ENCODE results near the gene SLC25A28.
"Not testable (repeated sequence)": the region's sequence is repeated elsewhere in the genome, so short reads cannot be mapped to it uniquely, and the experiment has no call there.

SLC25A28 gene

DNA sequence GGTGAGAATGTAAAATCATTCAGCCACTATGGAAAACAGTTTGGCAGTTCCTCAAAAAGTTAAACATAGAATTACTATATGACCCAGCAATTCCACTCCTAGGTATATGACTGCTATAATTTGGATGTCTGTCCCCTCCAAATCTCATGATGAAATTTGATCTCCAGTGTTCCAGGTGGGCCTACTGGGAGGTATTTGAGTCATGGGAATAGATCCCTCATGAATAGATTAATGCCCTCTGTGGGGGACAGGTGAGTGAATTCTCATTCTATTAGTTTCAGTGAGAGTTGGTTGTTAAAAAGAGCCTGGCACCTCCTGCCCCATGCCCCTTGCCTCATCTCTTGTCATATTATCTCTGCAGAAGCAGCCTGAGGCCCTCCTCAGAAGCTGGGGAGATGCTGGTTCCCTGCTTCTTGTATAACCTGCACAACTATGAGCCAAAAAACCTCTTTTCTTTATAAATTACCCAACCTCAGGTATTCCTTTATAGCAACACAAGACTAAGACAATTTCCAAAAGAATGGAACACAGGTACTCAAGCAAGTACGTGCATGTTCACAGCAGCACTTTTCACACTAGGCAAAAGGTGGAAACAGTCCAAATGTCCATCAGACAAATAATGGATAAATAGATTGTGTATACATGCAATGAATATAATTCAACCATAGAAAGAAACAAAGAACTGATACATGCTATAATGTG lies 8.8 kb upstream of the SLC25A28 start:
- DNase-seq: no peak

DNA sequence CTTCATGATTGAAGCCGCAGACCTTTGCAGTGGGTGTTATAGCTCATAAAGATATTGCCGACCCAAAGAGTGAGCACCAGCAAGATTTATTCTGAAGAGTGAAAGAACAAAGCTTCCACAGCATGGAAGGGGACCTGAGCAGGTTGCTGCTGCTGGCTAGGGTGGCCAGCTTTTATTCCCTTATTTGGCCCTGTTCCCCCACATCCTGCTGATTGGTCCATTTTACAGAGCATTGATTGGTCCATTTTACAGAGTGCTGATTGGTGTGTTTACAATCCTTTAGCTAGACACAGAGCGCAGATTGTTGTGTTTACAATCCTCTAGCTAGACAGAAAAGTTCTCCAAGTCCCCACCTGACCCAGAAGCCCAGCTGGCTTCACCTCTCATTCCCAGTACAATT lies 4.9 kb upstream of the SLC25A28 start:
- DNase-seq: not testable (repeated sequence)

DNA sequence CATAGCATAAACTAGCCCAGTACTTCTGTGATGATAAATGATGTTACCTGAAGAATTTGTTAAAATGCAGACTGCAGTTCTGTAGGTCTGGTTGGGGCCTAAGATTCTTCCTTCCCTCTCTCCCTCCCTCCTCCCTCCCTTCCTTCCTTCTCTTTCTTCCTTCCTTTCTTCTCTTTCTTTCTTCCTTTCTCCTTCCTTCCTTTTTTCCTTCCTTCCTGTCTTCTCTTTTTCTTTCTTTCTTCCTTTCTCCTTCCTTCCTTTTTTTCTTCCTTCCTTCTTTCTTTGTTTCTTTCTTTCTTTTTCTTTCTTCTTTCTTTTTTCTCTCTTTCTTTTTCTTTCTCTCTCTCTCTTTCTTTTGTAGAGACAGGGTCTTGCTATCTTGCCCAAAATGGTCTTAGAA lies 3.7 kb upstream of the SLC25A28 start:
- DNase-seq: no peak

DNA sequence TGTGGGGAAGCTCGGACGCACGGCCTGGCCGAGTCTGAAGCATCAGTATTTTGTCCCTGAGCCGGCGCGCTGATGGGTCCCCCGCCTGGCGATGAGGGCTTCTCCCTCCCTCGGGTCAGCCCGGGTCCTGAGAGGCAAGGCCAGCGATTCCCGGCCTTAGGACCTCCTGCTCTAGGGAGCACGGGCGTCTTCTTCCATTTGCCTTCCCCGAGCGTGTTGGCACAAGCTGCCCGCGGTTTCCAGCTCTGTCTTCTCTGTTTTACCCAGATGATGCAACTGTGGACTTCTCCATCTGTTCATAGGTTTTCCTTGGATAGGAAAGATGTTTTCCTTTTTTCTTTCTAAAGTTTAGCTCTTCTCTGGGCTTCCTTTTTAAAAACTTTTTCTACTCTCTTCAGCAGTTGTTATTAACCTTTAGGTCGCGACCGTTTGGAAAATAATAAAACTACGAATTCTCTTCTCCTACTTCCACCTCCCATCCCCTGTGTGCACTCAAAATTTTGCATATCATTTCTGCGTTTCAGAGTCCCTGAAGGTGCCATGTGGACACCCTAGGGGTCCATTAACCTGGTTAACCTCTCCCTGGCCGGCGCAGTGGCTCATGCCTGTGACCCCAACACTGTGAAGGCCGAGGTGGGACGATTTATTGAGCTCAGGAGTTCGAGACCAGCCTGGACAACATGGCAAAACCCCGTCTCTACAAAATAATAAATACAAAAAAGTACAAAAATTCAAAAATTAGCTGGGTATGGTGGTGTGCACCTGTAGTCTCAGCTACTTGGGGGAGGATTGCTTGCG lies 1.4 kb upstream of the SLC25A28 start:
- DNase-seq: no peak

DNA sequence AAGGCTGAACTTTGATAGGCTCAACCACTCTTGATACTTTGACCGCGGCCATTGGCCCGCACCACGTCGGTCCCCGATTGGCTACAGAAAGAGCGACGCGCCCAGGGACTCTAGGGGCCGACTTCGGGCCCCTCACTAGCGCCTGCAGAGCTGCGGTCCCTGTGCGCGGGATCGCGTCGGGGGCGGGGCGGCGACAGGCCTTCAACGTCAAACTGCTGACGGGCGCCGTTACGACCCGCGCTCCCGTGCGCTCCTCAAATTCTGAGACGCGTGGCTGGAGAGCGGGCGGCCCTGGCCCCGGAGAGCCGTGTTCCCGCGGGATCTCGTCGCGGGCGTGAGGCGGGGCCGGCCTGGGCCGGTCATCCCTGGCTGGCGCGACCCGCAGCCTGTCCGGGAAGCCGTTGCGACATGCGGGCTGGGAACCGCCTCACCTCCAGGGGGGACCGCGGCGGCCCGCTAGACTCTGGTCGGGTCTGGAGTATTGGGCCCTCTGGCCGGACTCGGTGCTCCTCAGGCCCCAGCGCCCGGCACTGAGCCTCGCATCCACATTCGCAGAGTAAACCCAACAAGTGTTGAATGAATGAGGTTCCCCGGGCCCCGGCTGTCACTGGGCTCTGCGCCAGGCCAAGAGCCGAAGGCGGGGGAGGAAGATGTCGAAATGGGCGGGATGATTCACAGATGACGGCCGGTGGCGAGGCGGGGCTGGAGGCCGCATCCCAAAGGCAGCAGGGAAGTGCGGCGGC lies 643 bp upstream of the SLC25A28 start:
- DNase-seq: peak; percentile 35

DNA sequence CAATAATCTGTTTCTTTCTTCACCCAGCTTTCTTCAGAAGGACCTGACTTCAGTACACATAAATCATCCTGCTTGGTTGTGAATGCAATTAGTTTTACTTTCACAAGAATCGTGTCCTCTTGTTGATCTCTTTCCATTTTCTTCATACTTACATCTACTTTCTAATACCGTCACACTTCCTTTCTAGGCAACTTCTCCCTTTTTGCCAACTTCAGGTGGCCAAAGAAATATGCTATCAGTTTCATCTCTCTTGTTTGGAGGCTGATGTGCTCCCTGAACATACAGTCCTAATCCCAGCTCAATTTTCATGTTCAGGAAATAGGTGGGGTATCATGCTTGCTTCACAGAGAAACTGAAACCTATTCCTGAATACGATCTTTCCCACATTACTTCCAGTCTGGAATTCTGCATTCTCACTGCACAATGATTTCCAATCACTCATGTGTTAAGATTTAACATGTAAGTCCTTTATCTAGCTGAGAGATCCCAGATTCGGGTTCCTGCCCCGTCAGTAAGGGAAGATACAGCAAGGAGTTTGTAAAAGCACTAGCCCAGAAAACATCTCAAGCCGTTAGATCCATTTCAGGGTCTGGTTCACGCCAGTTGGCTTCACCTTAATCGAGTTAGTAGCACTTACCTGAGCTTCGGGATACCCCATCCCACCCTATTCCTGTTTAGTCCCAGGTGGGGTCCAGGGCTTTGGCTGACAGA lies 994 bp downstream of the SLC25A28 start:
- no peak for DNase-seq

DNA sequence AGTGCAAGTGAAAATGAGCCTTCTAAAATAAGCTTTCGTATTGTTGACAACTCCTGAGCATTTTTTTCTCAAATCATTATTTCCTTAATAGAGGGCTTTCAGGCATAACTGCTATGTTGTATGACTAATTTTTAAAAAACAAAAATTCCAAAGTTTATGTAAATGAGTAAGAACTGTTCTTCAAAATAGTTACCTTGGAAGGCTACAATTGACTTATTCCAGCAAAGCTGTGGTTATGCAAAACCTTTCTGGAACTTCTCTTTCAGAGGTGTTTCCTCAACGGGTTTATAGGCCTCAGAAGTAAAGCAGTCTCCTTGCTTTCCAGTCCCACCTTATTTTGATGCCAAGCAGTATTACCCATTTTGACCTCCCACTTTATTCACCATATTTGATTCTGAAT lies 2.5 kb downstream of the SLC25A28 start:
- no peak for DNase-seq

DNA sequence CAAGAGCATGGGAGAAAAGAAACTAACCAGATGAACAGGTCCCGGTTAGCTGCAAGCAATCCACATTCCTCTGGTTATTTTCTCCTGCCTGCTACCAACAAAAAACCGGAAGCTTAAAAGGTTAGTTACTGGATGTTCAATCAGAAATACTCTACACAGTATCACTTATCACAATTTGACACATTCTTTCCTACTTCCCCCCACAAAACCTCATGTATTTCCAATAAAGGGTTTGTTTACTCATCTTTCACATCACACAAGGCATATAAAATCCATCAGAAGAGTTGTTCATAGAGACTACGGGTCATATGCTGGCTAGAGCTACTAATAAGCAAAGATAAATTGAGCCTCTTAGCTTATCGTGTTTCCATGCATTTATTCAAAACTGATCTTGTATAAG lies 4.8 kb downstream of the SLC25A28 start:
- DNase-seq: no peak

DNA sequence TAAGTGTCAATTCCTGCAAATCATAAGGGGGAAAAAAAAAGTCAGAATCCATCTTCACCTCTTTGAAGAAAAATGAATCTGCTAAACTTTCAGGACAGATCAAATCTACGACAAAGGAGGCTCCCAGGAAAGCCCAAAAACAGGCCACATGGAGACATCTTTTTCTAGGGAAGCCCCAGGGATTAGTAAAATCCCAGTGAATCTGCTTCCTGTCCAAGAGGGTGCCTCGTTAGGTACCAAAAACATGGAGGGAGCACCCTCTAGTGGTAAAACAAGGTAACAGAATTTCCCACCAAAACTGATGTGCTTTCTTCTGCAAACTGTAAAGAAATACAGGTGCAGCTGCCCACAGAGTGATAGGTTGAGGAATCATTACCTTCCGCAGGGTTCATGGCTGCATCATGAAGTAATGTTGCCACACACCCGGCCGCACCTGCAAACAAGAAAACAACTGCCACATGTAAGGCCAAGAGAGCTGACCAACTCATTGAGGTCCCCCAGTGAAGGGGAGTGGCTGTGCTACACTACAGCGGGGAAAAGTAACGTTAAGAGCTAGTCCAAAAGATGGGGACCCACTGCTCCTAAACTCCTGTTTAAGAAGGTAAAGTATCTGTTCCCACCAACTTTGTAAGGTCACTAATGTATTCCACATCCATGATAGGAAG lies 7.9 kb downstream of the SLC25A28 start:
- no peak for DNase-seq

DNA sequence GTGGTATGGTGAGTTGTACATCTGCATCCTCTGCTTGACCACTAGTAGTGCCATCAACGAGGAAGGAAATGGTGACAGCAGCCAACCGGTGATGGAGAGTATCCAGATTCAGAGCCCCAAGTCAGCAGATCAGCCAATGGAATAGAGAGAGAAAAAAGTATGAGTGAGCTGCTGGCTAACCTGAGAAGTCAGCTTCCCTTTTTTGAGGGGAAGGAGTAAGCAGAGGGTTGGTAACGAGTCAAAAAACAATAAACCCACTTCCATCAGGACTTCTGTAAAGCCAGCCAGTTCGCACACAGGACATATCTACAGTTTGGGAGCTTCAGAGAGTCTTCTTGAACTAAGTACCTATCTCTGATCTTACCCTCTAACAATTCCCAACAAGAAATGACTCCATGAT lies 8.9 kb downstream of the SLC25A28 start:
- no peak for DNase-seq

DNA sequence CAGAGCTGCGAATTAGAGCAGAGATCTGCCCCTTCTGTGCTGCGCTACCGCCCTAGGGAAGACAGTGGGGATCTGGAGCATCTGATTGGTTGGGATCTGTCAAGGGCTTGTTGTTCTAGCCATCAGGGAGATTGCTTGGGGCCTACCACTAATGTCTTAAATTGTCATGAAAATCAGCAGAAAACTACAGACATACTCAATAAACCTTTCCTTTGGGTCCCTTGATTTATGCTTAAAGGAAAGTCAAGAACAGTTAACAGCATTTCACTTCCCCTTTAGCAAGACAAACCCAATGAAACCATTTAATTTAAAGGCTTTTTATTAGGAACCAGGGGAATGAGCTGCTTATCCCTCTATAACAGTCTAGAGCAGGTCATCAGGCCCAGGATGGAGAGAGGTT lies 10.0 kb downstream of the SLC25A28 start:
- DNase-seq: no peak

DNA sequence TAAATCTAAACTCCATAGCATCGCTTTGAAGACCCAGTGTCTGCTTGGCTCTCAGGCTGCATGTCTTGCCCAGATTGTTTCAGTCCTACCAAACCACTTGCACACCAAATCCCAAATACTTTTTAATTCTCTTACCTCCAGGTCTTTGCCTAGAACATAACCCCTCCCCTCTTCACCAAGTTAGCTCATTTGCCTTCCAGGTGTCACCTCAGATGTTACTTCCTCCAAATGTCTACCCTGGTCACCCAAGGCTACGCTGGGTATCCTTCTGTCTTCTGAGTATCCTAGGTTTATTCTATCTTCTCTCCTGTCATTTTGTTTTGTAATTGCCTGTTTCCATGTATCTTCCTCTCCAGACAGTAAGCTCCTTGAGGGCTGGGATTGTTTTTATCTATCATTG lies 11.1 kb downstream of the SLC25A28 start:
- DNase-seq: no peak

DNA sequence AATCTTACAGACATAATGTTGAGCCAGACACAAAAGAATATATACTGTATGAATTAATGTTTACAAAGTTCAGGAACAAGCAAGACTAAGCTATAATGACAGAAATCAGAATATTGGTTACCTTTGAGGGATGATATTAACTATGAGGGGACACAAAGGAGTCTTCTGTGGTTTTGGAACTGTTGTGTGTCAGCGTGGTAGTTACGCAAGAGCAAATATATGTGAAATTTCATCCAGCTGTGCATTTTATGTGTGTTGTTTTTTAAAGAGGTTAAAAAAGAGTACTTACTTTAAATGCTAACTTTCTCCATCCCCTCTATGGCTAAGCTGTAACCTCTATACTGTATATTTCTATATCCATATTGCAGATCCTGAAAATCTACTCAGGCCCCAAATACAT lies 14.9 kb downstream of the SLC25A28 start:
- DNase-seq: no peak

DNA sequence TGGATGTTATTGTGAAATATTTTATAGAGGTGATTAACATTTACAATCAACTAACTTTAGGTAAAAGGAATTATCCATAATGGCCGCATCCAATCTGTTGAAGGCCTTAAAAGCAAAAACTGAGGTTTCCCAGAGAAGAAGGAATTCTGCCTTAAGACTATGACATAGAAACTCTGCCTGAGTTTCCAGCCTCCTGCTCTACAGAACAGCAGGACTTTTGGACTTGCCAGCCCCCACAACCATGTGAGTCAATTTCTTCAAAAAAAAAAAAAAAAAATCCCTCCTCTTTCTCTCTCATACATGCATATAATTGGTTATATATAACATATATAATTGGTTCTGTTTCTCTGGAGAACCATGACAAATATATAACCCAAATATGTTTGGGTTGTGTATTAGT lies 15.4 kb downstream of the SLC25A28 start:
- no peak for DNase-seq

DNA sequence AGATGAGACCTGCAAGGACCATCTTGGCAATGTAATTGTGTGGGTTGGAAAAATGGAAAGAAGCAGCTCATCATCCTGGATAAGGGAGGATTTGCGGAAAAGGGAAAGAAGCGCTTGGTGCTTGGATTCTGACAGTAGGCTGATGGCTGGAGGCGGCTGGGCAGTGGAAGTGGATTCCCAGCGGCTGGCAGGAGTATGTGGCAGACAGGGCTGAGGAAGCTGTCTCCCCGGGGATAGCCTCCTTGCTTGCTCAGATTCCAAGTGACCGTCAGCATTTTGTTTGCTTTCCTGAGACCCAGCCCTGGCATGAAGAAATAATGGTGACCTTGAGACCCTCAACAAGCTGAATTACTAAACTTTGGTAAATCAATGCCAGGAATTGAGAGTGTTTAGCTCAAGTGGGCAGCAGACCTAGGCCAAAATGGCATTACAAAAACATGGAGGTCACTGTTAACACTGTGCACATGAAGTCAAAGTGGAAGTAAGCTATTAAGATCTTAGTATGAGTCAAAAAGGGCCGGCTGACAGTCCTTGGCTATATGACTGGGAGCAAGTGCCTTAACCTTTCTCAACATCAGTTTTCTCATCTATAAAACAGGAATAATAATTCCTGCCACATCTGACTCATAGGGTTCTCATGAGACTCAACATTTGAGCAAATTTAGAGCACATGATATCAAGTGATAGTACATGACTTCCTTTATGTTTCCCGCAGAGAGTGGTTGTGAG lies 21.3 kb downstream of the SLC25A28 start:
- DNase-seq: no peak

DNA sequence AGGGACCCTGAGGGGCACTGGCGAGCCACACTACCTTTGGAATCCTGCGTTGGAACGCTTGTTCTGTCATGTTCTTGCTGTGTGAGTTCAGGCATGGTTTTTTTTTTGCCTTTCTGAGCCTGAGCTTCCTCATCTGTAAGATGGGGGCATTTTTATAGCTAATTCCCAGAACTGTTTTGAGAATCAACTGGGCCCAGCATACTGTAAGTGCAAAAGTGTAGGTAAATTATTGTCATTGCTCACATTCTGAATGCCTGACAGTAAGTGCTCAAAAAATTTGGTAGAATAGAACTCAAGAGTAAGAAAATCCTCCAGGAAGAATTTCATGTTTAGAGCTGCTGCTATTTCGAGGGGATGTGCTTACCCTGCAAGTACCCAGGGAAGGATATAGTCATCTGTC lies 22.2 kb downstream of the SLC25A28 start:
- DNase-seq: no peak

DNA sequence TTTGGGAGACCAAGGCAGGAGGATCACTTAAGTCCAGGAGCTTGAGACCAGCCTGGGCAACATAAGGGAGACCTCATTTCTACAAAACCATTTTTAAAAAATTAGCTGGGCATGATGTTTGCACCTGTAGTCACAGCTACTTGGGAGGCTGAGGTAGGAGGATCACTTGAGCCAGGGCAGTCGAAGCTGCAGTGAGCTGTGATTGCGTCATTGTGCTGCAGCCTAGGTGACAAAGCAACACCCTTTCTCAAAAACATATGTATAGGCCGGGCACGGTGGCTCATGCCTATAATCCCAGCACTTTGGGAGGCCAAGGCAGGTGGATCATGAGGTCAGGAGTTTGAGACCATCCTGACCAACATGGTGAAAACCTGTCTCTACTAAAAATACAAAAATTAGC lies 23.5 kb downstream of the SLC25A28 start:
- DNase-seq: not testable (repeated sequence)

DNA sequence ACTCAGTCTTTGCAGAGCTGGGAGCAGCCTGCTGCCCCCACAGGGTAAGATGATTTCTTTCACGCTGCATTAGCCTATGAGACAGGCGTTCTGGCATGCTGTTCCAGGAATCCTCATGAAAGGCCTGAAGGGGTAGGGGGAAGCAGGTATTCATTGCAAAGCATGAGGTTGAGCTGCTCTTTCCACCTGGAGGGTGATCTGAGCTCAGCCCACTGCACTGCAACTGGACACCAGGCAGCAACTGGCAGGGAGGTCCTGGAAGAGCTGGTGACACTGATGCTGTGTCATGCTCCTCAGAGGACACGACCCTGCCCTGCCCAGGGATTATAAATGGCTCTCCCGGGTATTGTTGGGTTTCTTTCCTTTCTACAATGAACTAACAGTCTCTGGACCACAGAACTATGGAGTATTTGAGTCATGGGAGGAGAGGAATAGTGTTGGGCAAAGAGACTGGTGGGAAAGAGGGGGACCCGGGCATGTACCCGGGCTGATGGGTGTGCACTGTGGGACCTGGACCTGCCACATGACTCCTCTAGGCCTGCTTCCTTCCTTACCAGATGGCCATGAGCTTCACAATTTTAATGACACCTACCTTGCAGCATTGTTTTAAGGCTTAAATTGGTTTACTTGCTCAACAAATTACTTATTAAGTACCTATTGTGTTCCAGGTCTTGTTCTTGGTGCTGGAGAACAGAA lies 24.3 kb downstream of the SLC25A28 start:
- DNase-seq: no peak

DNA sequence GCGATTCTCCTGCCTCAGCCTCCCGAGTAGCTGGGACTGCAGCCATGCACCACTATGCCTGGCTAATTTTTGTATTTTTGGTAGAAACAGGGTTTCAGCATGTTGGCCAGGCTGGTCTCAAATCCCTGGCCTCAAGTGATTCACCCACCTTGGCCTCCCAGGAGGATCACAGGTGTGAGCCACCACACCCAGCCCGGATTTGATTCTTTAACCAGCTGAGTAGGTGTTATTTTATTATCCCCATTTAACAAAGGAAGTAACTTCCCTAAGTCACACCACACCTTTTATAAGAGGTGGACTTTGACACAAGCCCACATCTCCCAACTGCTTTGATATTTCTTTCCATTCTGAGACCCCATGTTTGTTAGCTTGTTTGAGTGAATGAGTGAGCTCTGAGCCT lies 25.0 kb downstream of the SLC25A28 start:
- DNase-seq: no peak

DNA sequence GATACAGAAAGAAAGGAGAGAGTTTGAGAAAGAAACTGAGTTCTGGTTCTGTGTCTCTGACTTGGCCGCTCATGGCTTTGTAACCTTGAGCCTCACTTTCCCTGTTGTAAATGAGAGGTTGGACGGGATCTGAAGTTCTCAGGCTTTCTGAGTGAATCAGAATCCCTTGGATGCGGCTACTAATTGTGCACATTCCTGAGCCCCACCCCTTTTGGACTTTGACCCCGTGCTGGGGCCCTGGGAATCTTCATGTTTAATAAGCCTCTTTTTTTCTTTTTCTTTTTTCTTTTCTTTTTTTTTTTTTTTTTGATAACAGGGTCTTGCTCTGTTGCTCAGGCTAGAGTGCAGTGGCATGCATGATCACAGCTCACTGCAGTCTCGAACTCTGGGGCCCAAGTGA lies 26.9 kb downstream of the SLC25A28 start:
- DNase-seq: no peak

DNA sequence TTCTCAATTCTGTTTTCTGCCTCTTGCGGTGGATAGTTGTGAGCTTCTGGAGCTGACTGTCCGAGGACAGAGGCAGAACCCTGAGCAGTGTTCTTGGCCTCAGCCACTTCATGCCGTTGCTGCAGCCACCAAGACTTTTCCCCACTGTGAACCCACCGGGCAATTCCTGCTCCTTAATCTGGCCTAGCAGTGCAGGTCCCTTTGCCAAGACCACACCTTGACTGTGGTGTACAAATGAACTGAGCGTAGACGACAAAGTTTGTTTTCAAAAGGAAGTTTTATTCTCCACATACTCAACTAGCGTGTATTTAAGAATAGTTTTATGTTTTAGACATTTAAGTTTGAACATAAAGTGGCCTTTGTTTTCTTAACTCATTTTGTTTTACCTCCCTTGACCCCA lies 29.4 kb downstream of the SLC25A28 start:
- DNase-seq: no peak
